HepG2 (cell line): ENCODE data around the gene ATIC. TPM values are rescaled to one million over a fixed set of nuclear protein-coding genes. Genes with fewer than 3 reads are reported as not detected.

ENCODE experiments used
- BATF2 ChIP-seq: sonication (generic); formaldehyde crosslinking; IDR thresholded peaks from 2 replicates; pipeline ENCODE4 v1.8.0; 2022; ENCODE audit warnings: mild to moderate bottlenecking, missing genetic modification reagents, moderate library complexity
- BORCS8-MEF2B ChIP-seq: sonication (generic); formaldehyde crosslinking; IDR thresholded peaks from 2 replicates; pipeline ENCODE4 v1.8.0; 2022; ENCODE audit warnings: mild to moderate bottlenecking, missing genetic modification reagents
- E2F2 ChIP-seq: sonication (generic); formaldehyde crosslinking; IDR thresholded peaks from 2 replicates; pipeline ENCODE4 v1.4.0; 2020; ENCODE audit warnings: missing genetic modification reagents, borderline replicate concordance
- EEA1 ChIP-seq: sonication (generic); formaldehyde crosslinking; IDR thresholded peaks from 2 replicates; pipeline ENCODE4 v1.5.1; 2020; ENCODE audit warnings: mild to moderate bottlenecking, missing genetic modification reagents, borderline replicate concordance
- EED ChIP-seq: sonication (generic); formaldehyde crosslinking; IDR thresholded peaks from 2 replicates; pipeline ENCODE4 v1.5.0; 2020; ENCODE audit warnings: mild to moderate bottlenecking, missing genetic modification reagents
- HOXA5 ChIP-seq: sonication (generic); formaldehyde crosslinking; IDR thresholded peaks from 2 replicates; pipeline ENCODE4 v1.4.0; 2020; ENCODE audit warnings: missing genetic modification reagents
- MLLT10 ChIP-seq: sonication (generic); formaldehyde crosslinking; IDR thresholded peaks from 2 replicates; pipeline ENCODE4 v1.4.0; 2020; ENCODE audit warnings: missing genetic modification reagents
- NAIF1 ChIP-seq: sonication (generic); formaldehyde crosslinking; IDR thresholded peaks from 2 replicates; pipeline ENCODE4 v1.5.0; 2020; ENCODE audit warnings: mild to moderate bottlenecking, missing genetic modification reagents, borderline replicate concordance
- NFATC3 ChIP-seq: sonication (generic); formaldehyde crosslinking; IDR thresholded peaks from 2 replicates; pipeline ENCODE4 v1.5.1; 2020; ENCODE audit warnings: mild to moderate bottlenecking, missing genetic modification reagents
- NKX3-1 ChIP-seq: sonication (generic); formaldehyde crosslinking; IDR thresholded peaks from 2 replicates; pipeline ENCODE4 v1.5.0; 2020; ENCODE audit warnings: missing genetic modification reagents
- PLSCR1 ChIP-seq: sonication (generic); formaldehyde crosslinking; IDR thresholded peaks from 2 replicates; pipeline ENCODE4 v1.5.0; 2020; ENCODE audit warnings: missing genetic modification reagents, mild to moderate bottlenecking, borderline replicate concordance
- REXO4 ChIP-seq: sonication (generic); formaldehyde crosslinking; IDR thresholded peaks from 2 replicates; pipeline ENCODE4 v1.8.0; 2022; ENCODE audit warnings: missing genetic modification reagents, mild to moderate bottlenecking, borderline replicate concordance
- SIN3A ChIP-seq: IDR thresholded peaks from 2 replicates; pipeline ENCODE4 v1.6.1; 2011; ENCODE audit warnings: low read depth, mild to moderate bottlenecking, control low read depth, low read length, borderline replicate concordance
- SRSF1 ChIP-seq: fragments of 200-400 bp; formaldehyde crosslinking; optimal IDR thresholded peaks from 2 replicates; pipeline ENCODE3; 2017; ENCODE audit warnings: mild to moderate bottlenecking, low read depth, low read length, moderate library complexity
- ZBTB25 ChIP-seq: IDR thresholded peaks from 2 replicates; pipeline ENCODE4 v1.6.1; 2018; ENCODE audit warnings: missing genetic modification reagents
- ZNF543 ChIP-seq: sonication (generic); formaldehyde crosslinking; IDR thresholded peaks from 2 replicates; pipeline ENCODE4 v1.4.0; 2020; ENCODE audit warnings: mild to moderate bottlenecking, missing genetic modification reagents
- ZNF644 ChIP-seq: IDR thresholded peaks from 2 replicates; pipeline ENCODE4 v1.6.1; 2016; ENCODE audit warnings: low read depth
- ZNF710 ChIP-seq: sonication (generic); formaldehyde crosslinking; IDR thresholded peaks from 2 replicates; pipeline ENCODE4 v1.5.0; 2020; ENCODE audit warnings: mild to moderate bottlenecking, missing genetic modification reagents, borderline replicate concordance
- ZNF749 ChIP-seq: sonication (generic); formaldehyde crosslinking; IDR thresholded peaks from 2 replicates; pipeline ENCODE4 v1.8.0; 2022; ENCODE audit warnings: mild to moderate bottlenecking, missing genetic modification reagents, moderate library complexity, borderline replicate concordance
- polyA plus RNA-seq, 8 experiments: library from polyadenylated mRNA; depleted of rRNA in 3 of 8; stranded (reverse) in 7 of 8; unstranded in 1 of 8; fragments of >200 nt; fragmentation: Illumina TruSeq in 4 of 8; extraction: Trizol in 4 of 8; gene quantifications; 2 replicates each; pipeline versions ENCODE4 v1.2.1 to v1.2.3, GENCODE V29; 2011 to 2016; ENCODE audit warnings: low read depth in 4 of 8, missing spikeins in 1 of 8, mixed read lengths in 1 of 8; ENCODE audit not compliant: insufficient read depth in 1 of 8
- total RNA-seq, 5 experiments: library from RNA; depleted of rRNA; stranded (reverse); fragments of >200 nt; fragmentation: Illumina TruSeq; extraction: Trizol; gene quantifications; 2 replicates each; pipeline ENCODE4 v1.2.3, GENCODE V29; 2016; ENCODE audit warnings: low read depth in 1 of 5

ATIC gene
- total and polyA plus RNA-seq, 2 of the 13 experiments (the other 11 are each of a cell fraction or from before 2014, with no cell fraction given) = 89.8 to 146 TPM

GRCh38 chr2:215311625-215312396 is at the start of gene ATIC (continued):
- peak; percentile 94 for TF ChIP-seq ZBTB25 (CRISPR knock-in tag)
- TF ChIP-seq EED (CRISPR knock-in tag) = peak; percentile 100
- TF ChIP-seq NFATC3 = peak; percentile 95
- peak; percentile 92 for TF ChIP-seq ZNF543 (CRISPR knock-in tag)
- TF ChIP-seq E2F2 = peak; percentile 79; the same call in 1 of the 2 replicates
- peak; percentile 65; the same call in 1 of the 2 replicates for TF ChIP-seq ZNF644 (CRISPR knock-in tag)
- peak; percentile 99 for TF ChIP-seq BORCS8-MEF2B
- peak; percentile 32 for TF ChIP-seq SRSF1
- peak; percentile 91 for TF ChIP-seq REXO4
- peak; percentile 88; the same call in 1 of the 2 replicates for TF ChIP-seq NKX3-1 (CRISPR knock-in tag)
- TF ChIP-seq NAIF1 (CRISPR knock-in tag) = peak; percentile 85; the same call in 1 of the 2 replicates
- peak; percentile 93; the same call in 1 of the 2 replicates for TF ChIP-seq HOXA5 (CRISPR knock-in tag)
- TF ChIP-seq ZNF749 = peak; percentile 94
- TF ChIP-seq ZNF710 (CRISPR knock-in tag) = no peak
- peak; percentile 99 for TF ChIP-seq SIN3A
- peak; percentile 98; the same call in 1 of the 2 replicates for TF ChIP-seq EEA1 (CRISPR knock-in tag)
- TF ChIP-seq MLLT10 (CRISPR knock-in tag) = no peak
- peak; percentile 99 for TF ChIP-seq BATF2 (CRISPR knock-in tag)
- TF ChIP-seq PLSCR1 (CRISPR knock-in tag) = peak; percentile 84; the same call in 1 of the 2 replicates
